HuH-7 (cell line): Measurements from ENCODE around the gene CASZ1.

Experiments used
- DNase-seq: peaks from one replicate; pipeline ENCODE4 v3.0.0; 2011; ENCODE audit warnings: low spot score

CASZ1 gene

GRCh38 chr1:10653370-10654125 lies 142.9 kb downstream of the CASZ1 start:
- DNase-seq = no peak

- DNase-seq = no peak
These were observed 143.8 kb downstream of the CASZ1 start for GRCh38 chr1:10652626-10653025.

- DNase-seq = no peak
These were observed 144.7 kb downstream of the CASZ1 start for GRCh38 chr1:10651793-10652192.

GRCh38 chr1:10651389-10651766 lies 145.1 kb downstream of the CASZ1 start:
- DNase-seq = no peak

- no peak for DNase-seq
These were observed 145.7 kb downstream of the CASZ1 start for GRCh38 chr1:10650556-10651388.

GRCh38 chr1:10649517-10650201 lies 146.8 kb downstream of the CASZ1 start:
- DNase-seq = no peak

- no peak for DNase-seq
These were observed 147.5 kb downstream of the CASZ1 start for GRCh38 chr1:10648689-10649516.

- no peak for DNase-seq
These were observed 148.9 kb downstream of the CASZ1 start for GRCh38 chr1:10647414-10648170.

GRCh38 chr1:10646347-10646861 lies 150.0 kb downstream of the CASZ1 start:
- DNase-seq = no peak

- no peak for DNase-seq
These were observed 151.9 kb downstream of the CASZ1 start for GRCh38 chr1:10644307-10645128.

- DNase-seq = no peak
These were observed 152.7 kb downstream of the CASZ1 start for GRCh38 chr1:10643607-10644306.

- DNase-seq = no peak
These were observed 153.9 kb downstream of the CASZ1 start for GRCh38 chr1:10642403-10643080.

GRCh38 chr1:10641976-10642375 lies 154.5 kb downstream of the CASZ1 start:
- no peak for DNase-seq

- DNase-seq = no peak
These were observed 155.4 kb downstream of the CASZ1 start for GRCh38 chr1:10640843-10641553.

GRCh38 chr1:10639775-10640578 lies 156.5 kb downstream of the CASZ1 start:
- DNase-seq = no peak

- DNase-seq = no peak
These were observed 157.3 kb downstream of the CASZ1 start for GRCh38 chr1:10639011-10639774.
